GM21737 (cell line): ENCODE measurements around the gene FAM83G.
"Not testable (repeated sequence)": the region's sequence is repeated elsewhere in the genome, so short reads cannot be mapped to it uniquely, and the experiment has no call there.

Source experiments
- ATAC-seq: cut with Tn5 transposase; IDR thresholded peaks from one replicate; pipeline ENCODE4 v1.9.1; 2021; ENCODE audit warnings: mild to moderate bottlenecking, moderate library complexity; ENCODE audit not compliant: unreplicated experiment

Gene FAM83G

DNA sequence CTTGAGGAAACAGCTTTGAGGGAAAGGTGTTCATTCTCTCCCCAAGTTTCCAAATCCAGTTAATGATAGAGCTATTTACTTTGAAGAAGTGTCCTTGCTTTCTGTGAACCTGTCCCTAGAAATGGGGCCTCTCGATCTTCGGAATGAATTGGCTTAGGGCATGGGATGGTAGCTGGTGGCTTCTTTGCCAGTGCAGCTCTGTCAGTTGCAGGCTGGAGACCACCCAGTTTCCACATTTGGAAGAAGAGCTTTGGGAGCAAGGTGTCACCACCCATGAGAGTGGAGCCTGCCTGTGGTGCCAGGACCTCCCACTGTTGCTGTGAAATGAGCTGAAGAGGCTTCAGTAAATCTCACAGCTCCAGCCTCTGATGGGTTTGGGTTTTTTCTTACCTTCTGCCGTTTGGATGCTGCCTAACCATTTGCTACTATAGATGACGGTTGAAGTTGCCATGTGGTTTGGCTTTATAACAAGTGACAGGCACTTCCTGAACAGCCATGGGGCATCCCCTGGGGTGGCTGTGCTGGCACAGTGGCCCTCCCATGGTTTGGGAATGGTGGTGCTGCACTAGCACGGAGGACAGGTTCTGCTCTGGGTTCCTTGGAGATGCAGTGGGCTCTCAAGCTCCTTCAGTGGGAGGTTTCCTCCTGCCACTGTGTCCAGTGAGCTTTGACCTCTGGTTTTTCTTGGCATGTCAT is 72.1 kb downstream of the FAM83G start:
- no peak for ATAC-seq

- ATAC-seq = no peak
These were observed 75.9 kb downstream of the FAM83G start for GRCh38 chr17:18928628-18929125.

GRCh38 chr17:18925187-18925586 is 79.4 kb downstream of the FAM83G start:
- no peak for ATAC-seq

DNA sequence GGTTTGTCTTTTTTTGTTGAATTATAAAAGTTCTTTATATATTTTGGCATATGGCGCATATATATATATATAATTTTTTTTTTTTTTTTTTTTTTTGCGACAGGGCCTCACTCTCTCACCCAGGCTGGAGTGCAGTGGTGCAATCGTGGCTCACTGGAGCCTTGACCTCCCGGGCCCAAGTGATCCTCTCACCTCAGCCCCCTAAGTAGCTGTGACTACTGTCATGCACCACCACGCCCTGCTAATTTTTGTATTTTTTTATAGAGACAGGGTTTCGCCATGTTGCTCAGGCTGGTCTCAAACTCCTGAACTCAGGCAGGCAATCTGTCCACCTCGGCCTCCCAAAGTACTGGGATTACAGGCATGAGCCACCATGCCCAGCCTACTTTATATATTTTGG is 82.0 kb downstream of the FAM83G start:
- ATAC-seq = not testable (repeated sequence)

DNA sequence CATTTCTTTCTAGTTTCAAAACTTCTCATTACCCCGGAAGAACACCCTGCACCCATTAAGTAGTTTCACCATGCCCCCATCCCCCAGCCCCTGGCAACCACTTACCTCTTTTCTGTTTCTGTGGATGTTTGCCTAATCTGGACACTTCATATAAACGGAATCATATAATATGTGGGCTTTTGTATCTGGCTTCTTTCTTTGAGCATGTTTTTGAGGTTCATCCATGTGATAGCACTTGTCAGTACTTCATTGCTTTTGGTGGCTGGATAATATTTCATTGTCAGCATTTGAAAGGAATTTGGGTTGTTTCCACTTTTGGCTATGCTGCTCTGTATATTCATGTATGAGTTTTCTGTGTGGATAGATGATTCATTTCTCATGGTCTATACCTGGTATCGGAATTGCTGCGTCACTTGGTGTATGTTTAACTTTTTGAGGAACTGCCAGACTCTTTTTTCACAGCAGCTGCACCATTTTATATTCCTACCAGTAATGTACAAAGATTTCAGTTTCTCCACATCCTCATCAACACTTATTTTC is 82.6 kb downstream of the FAM83G start:
- ATAC-seq = peak; percentile 52

DNA sequence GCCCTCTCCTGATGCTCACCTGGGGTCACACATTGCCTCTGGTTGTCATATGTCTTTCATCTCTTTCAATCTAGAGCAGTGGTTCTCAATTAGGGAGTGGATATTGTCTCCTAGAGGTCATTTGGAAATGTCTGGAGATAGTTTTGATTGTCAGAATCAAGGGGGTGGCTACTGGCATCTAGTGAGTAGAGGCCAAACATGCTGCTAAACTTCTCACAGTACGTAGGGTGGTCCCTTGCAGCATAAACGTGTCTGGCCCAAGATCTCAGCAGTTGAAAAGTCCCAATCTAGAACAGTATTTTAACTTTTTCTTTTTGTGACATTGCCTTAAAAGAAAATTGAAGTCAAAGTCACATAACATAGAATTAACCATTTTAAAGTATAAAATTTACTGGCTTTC is 83.1 kb downstream of the FAM83G start:
- ATAC-seq = no peak

GRCh38 chr17:18920911-18921441 is 83.6 kb downstream of the FAM83G start:
- peak; percentile 38 for ATAC-seq

DNA sequence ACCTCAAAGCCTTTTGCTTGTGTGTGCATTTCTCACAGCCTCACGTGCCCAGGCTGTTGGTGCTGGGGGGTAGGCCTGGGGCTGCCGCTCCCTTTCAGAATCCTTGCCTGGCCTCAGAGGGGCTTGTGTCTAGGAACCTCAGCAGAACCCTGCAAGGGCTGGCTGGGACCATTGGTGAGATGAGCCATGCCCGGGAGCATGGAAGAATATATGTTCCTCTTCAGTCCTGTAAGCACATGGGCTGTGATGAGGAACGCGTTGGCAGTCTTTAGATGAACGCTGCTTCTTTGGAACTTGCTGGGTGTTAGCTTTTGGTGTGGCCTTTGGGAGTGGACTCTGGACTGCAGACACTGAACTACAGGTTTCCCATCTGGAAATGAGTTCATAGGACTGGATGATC is 84.6 kb downstream of the FAM83G start:
- no peak for ATAC-seq
